Ascending aorta (tissue), 2 donors: Measurements from ENCODE around the gene PEX5L. TPM values are rescaled to one million over a fixed set of nuclear protein-coding genes. Genes with fewer than 3 reads are reported as not detected.

Experiments used
- DNase-seq, 2 donors: peaks; one replicate each; pipeline ENCODE4 v3.0.0-alpha.2; 2019; ENCODE audit warnings: low spot score in 2 of 2
- H3K27ac ChIP-seq, 2 donors: fragments of 200-600 bp; sonication (generic); one replicate each; pipeline ENCODE4 v1.5.1; 2016 to 2017; ENCODE audit warnings: mild to moderate bottlenecking in 1 of 2
- H3K27me3 ChIP-seq: fragments of 200-600 bp; sonication (generic); one replicate; pipeline ENCODE4 v1.5.1; 2017
- H3K36me3 ChIP-seq, 2 donors: fragments of 200-600 bp; sonication (generic); one replicate each; pipeline ENCODE4 v1.5.1; 2016
- H3K4me1 ChIP-seq, 2 donors: fragments of 200-600 bp; sonication (generic); one replicate each; pipeline ENCODE4 v1.5.1; 2016 to 2017; ENCODE audit warnings: mild to moderate bottlenecking in 1 of 2
- H3K4me3 ChIP-seq, 2 donors: fragments of 200-600 bp; sonication (generic); one replicate each; pipeline ENCODE4 v1.5.1; 2016 to 2017; ENCODE audit warnings: mild to moderate bottlenecking in 1 of 2
- H3K9me3 ChIP-seq, 2 donors: fragments of 200-600 bp; sonication (generic); one replicate each; pipeline ENCODE4 v1.5.1; 2016
- CTCF ChIP-seq, 3 experiments: fragments of 200-600 bp in 2 of 3; fragments of 450-650 bp in 1 of 3; sonication (generic) in 2 of 3; IDR thresholded peaks; one replicate each; pipeline ENCODE4 v1.5.1; 2016 to 2019; ENCODE audit warnings: antibody characterized with exemption in 3 of 3, mild to moderate bottlenecking in 1 of 3, moderate library complexity in 1 of 3
- intact Hi-C: fragments of 100-400 bp; cut with DNase I; formaldehyde crosslinking; loops from one replicate; pipeline ENCODE4 v1.15.1; 2023
- total RNA-seq: library from RNA; depleted of rRNA; stranded (reverse); fragments of >200 nt; gene quantifications from one replicate; pipeline ENCODE4 v1.1.0, GENCODE V29; 2016

PEX5L gene
- total RNA-seq, 1 donor from 2014 or later, result 0.11 TPM

GRCh38 chr3:179809639-179810038, 227.1 kb downstream of the PEX5L start:
- H3K9me3 ChIP-seq, result no peaks in the 10 kb centered on the region
- no peak for DNase-seq
- no peak overlapping the region for H3K4me3 ChIP-seq
- intact Hi-C loops, result no loop called here
- no peaks in the 10 kb centered on the region for H3K27me3 ChIP-seq
- H3K27ac ChIP-seq, result no peak overlapping the region
- no peaks in the 10 kb centered on the region for H3K4me1 ChIP-seq
- no peaks in the 10 kb centered on the region for H3K36me3 ChIP-seq
- TF ChIP-seq CTCF (IDR thresholded peaks at IDR 0.05), result no peak

- Histone ChIP-seq H3K36me3 (no peaks in the 10 kb centered on the region), H3K27ac (no peak overlapping the region), H3K4me3 (no peak overlapping the region), H3K9me3 (no peaks in the 10 kb centered on the region), H3K4me1 (no peaks in the 10 kb centered on the region), H3K27me3 (no peaks in the 10 kb centered on the region)
- no peak for TF ChIP-seq CTCF (IDR thresholded peaks at IDR 0.05)
- intact Hi-C loops, result no loop called here
- DNase-seq, result no peak
These were observed 229.1 kb downstream of the PEX5L start for GRCh38 chr3:179807588-179807987.

GRCh38 chr3:179806177-179806576, 230.6 kb downstream of the PEX5L start:
- intact Hi-C loops, result no loop called here
- no peak overlapping the region for H3K4me3 ChIP-seq
- H3K36me3 ChIP-seq, result no peaks in the 10 kb centered on the region
- no peak overlapping the region for H3K27ac ChIP-seq
- no peak for TF ChIP-seq CTCF (IDR thresholded peaks at IDR 0.05)
- H3K4me1 ChIP-seq, result no peaks in the 10 kb centered on the region
- no peak for DNase-seq
- H3K9me3 ChIP-seq, result no peaks in the 10 kb centered on the region
- no peaks in the 10 kb centered on the region for H3K27me3 ChIP-seq

GRCh38 chr3:179801856-179802255, 234.9 kb downstream of the PEX5L start:
- H3K4me3 ChIP-seq, result no peak overlapping the region
- no peaks in the 10 kb centered on the region for H3K4me1 ChIP-seq
- H3K9me3 ChIP-seq, result no peaks in the 10 kb centered on the region
- H3K27ac ChIP-seq, result no peak overlapping the region
- no peak for DNase-seq
- TF ChIP-seq CTCF (IDR thresholded peaks at IDR 0.05), result no peak
- no peaks in the 10 kb centered on the region for H3K36me3 ChIP-seq
- intact Hi-C loops, result no loop called here
- no peaks in the 10 kb centered on the region for H3K27me3 ChIP-seq

GRCh38 chr3:179801263-179801662, 235.5 kb downstream of the PEX5L start:
- no peaks in the 10 kb centered on the region for H3K36me3 ChIP-seq
- H3K4me1 ChIP-seq, result no peaks in the 10 kb centered on the region
- H3K27ac ChIP-seq, result no peak overlapping the region
- no peaks in the 10 kb centered on the region for H3K27me3 ChIP-seq
- H3K4me3 ChIP-seq, result no peak overlapping the region
- DNase-seq, result no peak
- intact Hi-C loops, result no loop called here
- H3K9me3 ChIP-seq, result no peaks in the 10 kb centered on the region
- no peak for TF ChIP-seq CTCF (IDR thresholded peaks at IDR 0.05)

GRCh38 chr3:179797192-179797591, 239.5 kb downstream of the PEX5L start:
- no peaks in the 10 kb centered on the region for H3K4me1 ChIP-seq
- no peak for DNase-seq

More at GRCh38 chr3:179797192-179797591, 239.5 kb downstream of the PEX5L start:
- Histone ChIP-seq H3K4me3 (no peak overlapping the region), H3K9me3 (no peaks in the 10 kb centered on the region), H3K36me3 (no peaks in the 10 kb centered on the region), H3K27ac (no peak overlapping the region), H3K27me3 (no peaks in the 10 kb centered on the region)
- no peak for TF ChIP-seq CTCF (IDR thresholded peaks at IDR 0.05)
- intact Hi-C loops, result no loop called here
